HG02884 (cell line): ENCODE measurements around the gene SOWAHB.

Experiments
- ATAC-seq: cut with Tn5 transposase; IDR thresholded peaks from one replicate; pipeline ENCODE4 v1.9.1; 2021; ENCODE audit warnings: mild to moderate bottlenecking, moderate library complexity; ENCODE audit not compliant: unreplicated experiment

The SOWAHB gene, protein sequence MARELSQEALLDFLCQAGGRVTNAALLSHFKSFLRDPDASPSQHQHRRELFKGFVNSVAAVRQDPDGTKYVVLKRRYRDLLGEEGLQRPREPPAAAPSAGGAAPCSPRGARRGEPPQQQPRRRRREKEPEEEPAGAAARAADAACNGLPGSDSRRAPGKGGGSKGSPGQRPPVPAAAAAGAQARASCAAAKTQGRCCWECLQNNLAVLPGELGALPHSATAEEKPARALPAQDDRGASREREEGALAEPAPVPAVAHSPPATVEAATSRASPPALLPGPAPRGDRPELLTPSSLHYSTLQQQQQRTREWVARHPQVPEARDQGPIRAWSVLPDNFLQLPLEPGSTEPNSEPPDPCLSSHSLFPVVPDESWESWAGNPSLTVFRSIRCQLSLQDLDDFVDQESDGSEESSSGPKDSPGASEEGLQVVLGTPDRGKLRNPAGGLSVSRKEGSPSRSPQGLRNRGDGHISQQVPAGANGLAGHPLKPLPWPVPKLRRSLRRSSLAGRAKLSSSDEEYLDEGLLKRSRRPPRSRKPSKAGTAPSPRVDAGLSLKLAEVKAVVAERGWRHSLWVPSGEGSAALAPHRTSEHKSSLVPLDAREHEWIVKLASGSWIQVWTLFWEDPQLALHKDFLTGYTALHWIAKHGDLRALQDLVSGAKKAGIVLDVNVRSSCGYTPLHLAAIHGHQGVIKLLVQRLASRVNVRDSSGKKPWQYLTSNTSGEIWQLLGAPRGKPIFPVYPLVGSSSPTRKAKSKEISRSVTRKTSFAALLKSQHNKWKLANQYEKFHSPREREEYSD

DNA sequence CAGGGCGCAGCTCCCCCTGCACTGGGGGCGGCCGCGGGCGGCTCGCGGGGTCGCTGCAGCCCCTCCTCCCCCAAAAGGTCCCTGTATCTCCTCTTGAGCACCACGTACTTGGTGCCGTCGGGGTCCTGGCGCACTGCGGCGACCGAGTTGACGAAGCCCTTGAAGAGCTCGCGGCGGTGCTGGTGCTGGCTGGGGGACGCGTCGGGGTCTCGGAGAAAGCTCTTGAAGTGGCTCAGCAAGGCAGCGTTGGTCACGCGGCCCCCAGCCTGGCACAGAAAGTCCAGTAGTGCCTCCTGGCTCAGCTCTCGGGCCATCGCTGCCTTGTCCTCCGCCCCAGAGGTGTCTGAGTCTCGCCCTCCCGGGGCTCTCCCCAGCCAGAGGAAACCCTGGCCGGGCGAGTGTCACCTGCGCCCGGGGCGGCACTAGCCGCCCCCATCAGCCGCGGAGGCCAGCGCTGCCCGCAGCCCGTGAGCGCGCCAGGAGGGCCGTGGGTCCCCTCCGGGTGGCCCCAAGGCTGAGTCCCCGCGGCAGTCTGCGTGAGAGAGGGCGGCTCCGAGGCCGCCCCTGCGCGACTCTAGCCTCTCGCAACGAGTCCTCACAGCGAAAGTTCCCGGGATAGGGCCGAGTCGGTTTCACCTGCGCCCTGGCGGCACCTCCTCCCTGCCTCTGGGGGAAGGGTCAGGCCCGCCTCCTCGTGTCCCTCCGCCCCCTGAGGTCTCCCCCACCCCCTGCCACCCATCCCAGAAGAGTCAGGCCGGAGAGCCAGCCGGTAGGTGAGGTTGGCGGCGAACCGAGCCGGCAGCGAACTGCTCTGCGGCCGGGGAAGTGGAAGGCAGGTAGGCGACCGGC, at the start of gene SOWAHB:
TSS of gene SOWAHB (minus strand) at position 609 of the 849 bp plus-strand sequence. CDS start at position 314, 295 bp downstream.
- ATAC-seq, result no peak

- no peak for ATAC-seq
Measured at GRCh38 chr4:76947369-76947768, 49.4 kb upstream of the SOWAHB start.

GRCh38 chr4:76943790-76944189, 45.8 kb upstream of the SOWAHB start:
- no peak for ATAC-seq

- ATAC-seq, result no peak
Measured at GRCh38 chr4:76943129-76943620, 45.2 kb upstream of the SOWAHB start.

GRCh38 chr4:76939184-76939583, 41.2 kb upstream of the SOWAHB start:
- no peak for ATAC-seq

- no peak for ATAC-seq
Measured at GRCh38 chr4:76931576-76932276, 33.8 kb upstream of the SOWAHB start.

- no peak for ATAC-seq
Measured at GRCh38 chr4:76931087-76931486, 33.1 kb upstream of the SOWAHB start.

DNA sequence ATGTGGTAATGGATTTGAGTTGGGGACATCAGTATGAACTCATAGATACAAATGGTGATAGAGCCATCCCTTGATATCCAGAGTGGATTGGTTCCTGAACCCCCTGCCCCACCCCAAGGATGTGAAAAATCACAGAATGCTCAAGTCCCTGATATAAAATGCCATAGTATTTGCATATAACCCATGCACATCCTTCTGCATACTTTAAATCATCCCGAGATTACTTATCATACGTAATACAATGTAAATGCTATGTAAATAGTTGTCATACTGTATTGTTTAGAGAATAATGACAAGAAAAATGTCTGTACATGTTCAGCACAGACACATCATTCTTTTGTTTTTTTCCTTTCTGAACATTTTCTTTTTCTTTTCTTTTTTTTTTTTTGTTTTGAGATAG, 32.7 kb upstream of the SOWAHB start:
- ATAC-seq, result no peak

- no peak for ATAC-seq
Measured at GRCh38 chr4:76926841-76927240, 28.9 kb upstream of the SOWAHB start.

DNA sequence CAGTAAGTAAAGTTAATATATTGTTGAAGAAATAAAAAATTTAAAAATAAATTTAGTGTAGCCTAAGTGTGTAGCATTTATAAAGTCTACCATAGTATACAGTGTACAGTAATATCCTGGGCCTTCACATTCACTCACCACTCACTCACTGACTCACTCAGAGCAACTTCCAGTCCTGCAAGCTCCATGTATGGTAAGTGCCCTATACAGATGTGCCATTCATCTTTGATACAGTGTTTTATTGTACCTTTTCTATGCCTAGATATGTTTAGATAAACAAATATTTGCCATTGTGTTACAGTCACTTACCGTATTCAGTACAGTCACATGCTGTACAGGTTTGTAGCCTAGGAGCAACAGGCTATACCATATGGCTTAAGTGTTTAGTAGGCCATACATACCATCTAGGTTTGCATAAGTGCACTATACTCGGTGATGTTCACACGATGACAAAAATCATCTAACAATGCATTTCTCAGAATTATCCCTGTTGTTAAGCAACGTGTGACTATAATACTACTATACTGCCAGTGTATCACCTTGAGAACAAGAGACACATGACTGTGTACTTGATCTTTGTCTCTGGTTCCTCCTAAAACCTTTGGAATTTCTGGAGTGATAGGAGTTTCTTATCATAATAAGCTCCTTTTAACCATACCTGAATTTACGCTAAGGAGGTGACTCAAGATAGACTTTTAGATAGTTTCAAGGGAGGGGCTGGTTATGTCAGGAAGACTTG, 25.8 kb upstream of the SOWAHB start:
- no peak for ATAC-seq

GRCh38 chr4:76920715-76921114, 22.8 kb upstream of the SOWAHB start:
- ATAC-seq, result no peak

- no peak for ATAC-seq
Measured at GRCh38 chr4:76909711-76910110, 11.8 kb upstream of the SOWAHB start.

DNA sequence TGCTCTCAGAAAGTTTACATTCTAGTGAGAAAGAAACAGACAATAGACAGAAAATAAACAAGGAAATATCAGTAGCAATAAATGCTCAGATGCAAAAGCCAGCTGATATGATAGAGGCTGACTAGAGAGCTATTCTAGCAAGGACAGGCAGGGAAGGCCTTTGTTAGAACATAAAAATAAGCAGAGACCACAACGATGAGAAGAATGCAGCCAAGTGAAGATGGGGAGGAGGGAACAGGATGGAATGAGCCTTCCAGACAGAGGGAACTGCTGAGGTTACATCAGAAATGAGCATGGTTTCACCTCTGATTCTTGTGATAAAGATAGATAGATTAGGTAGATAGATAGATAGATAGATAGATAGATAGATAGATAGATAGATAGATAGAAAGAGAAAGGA, 7.6 kb upstream of the SOWAHB start:
- no peak for ATAC-seq

DNA sequence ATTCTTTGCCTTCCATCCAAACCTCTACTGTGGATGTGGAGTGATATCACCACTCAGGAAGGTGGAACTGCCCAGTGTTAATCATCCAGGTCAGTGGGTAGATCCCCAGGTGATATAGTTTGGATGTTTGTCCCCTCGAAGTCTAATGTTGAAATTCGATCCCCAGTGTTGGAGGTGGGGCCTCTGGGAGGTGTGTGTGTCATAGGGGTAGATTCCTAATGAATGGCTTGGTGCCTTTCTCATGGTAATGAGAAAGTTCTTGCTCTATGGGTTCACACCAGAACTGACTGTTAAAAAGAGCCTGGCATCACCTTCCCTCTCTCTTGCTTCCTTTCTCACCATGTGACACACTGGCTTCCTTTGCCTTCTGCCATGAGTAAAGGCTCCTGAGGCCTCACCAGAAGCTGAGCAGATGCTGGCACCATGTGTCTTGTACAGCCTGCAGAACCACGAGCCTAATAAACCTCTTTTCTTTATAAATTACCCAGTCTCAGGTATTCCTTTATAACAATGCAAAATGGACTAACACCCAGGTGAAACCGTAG, 6.8 kb upstream of the SOWAHB start:
- ATAC-seq, result no peak

GRCh38 chr4:76902233-76902890, 4.4 kb upstream of the SOWAHB start:
- no peak for ATAC-seq

DNA sequence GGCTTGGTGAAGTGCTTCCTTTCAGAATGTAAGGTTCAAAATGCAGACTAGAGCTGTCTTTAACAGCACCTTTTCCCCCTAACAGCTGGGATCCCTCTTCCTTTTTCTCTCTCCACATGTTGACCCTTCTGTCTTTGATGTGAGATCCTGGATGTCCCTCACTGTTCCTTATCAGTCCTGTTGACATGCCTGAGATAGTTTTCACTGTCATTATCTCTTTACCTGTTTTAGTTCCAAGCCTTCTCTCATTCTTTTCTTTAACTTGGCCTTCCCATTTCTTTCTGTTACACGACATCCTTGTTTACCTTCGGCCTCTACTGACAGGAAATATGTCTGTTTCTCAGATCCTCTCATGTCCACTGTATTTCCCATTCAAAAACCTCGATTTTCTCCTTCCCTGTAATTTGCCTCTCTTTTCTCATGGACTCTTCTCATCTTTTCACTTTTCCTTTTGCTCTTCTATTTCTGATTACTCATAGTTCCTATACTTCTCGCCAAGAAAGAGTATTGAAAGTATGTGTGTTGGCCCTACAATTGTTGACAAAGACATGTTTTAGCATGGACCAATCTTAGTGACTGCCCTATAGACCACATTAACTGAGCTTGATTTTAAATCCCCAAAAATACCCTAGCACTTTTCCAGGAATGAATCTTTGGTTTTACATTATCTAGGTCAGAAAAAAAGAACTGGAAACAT, 1.2 kb upstream of the SOWAHB start:
- no peak for ATAC-seq

DNA sequence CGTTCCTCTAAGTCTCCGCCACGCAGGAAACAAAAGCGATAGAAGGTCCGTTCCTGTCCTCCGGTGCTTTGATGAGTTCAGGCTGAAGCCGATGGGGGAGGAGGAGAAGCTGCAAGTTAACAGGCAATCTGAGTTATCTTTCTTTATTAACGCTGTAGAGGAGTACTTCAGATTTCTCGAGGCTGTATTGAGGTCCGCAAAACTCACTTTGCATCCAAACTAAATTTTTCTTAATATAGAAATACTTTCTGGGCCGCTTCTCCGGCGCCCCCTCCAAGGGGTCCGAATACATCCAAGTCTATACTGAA, 395 bp upstream of the SOWAHB start:
- ATAC-seq, result no peak
